Gastrocnemius medialis (tissue), 4 donors: ENCODE measurements around the gene ADTRP.

ENCODE experiments used
- CTCF ChIP-seq, 5 experiments: fragments of 450-650 bp in 3 of 5; fragments of 200-600 bp in 2 of 5; sonication (generic) in 2 of 5; IDR thresholded peaks in 4 of 5; conservative IDR thresholded peaks in 1 of 5; 1 replicate in 4 of 5; 2 replicates in 1 of 5; pipeline ENCODE4 v1.5.1; 2016 to 2019; ENCODE audit warnings: antibody characterized with exemption in 5 of 5, mild to moderate bottlenecking in 3 of 5, moderate library complexity in 3 of 5
- POLR2A ChIP-seq, 2 donors: fragments of 450-650 bp; IDR thresholded peaks; one replicate each; pipeline ENCODE4 v1.6.1; 2017; ENCODE audit warnings: antibody characterized with exemption in 2 of 2, mild to moderate bottlenecking in 2 of 2, moderate library complexity in 2 of 2

- no peak for TF ChIP-seq POLR2A (IDR thresholded peaks at IDR 0.05)
- no peak for TF ChIP-seq CTCF (IDR thresholded peaks at IDR 0.05 in 4 of 5, conservative IDR thresholded peaks at IDR 0.05 in 1 of 5)
Observed at GRCh38 chr6:11747021-11747420, 31.6 kb downstream of the ADTRP start.
